GM12801 (cell line): ENCODE results near the gene ESD.

Experiments
- CTCF ChIP-seq: IDR thresholded peaks from one replicate; pipeline ENCODE4 v1.5.1; 2011; ENCODE audit warnings: control low read depth; ENCODE audit not compliant: insufficient read length; ENCODE audit errors: extremely low read depth

Gene ESD

DNA sequence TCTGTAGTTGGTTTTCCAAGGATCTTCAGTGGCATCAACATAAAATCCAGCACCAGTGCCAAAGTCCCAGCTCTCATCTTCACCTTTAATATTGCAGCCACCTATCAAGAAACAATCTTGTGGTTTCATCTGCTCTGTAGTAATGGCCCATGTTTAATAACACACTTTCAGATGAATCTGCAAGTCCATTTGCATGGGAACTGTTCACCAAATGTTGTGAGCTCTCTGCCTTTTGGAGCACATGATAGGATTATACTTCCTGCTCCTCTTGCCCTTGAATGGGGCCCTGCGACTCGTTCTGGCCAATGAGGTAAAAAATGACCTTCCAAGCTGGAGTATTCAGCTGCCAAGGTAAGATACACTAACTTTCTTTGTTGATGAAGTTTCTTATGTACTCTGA lies 14.3 kb downstream of the ESD start:
- no peak for TF ChIP-seq CTCF

DNA sequence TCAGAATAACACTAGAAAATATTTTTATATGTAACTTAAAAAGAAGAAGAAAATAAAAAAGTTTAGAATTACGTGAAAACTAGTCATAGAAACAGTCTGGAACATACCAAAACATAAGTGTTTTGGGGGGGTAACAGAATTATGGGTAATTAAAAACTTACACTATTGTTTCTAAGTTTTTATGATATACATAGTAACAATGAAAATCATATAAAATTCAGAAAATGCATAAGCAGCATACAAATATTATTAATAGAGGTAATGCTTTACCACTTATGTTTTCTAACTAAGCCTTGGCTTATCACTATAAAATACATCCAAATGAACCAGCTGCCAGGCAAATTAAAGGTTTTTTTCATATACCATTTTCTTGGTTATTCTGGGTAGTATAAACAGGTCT lies 14.9 kb downstream of the ESD start:
- no peak for TF ChIP-seq CTCF

DNA sequence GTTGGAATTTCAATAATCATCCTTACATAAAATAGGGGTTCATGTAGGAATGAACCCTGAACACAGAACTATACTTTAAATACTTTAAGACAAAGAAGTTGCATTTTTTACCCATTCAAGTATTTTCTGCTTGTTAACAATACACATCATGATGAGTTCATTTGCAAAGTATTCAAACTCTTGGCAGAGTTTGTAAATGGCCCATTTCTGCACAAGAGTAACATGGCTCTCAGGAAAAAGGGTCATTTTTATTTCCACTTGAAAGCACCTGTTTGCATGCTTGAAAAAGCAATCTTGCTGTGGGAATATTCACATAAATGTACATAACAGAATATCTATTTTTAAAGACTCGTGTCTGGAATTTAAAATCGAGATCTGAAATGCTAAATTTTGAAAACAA lies 18.1 kb downstream of the ESD start:
- TF ChIP-seq CTCF, result no peak

- TF ChIP-seq CTCF, result no peak
Measured at GRCh38 chr13:46778095-46778494, 18.9 kb downstream of the ESD start.

GRCh38 chr13:46775385-46776107 lies 21.4 kb downstream of the ESD start:
- no peak for TF ChIP-seq CTCF

DNA sequence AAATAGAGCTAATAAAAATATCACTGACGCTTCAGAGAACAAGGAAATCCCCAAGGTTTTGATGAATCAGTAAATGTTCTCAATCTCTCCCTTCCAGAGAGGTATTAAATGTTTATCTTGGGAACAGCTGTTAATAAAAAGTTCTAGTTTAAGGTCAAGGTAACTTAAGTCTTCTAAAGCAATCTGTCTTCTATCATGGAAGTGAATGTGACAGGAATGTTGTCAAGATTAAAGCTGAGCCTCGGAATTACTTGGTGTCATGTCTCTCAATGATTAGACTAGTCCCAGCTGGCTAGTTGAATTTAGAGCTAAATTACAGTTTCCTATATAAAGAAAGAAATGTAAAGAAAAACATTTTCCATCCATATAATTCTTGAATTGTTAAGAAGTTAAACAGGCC lies 23.4 kb downstream of the ESD start:
- TF ChIP-seq CTCF, result no peak

- no peak for TF ChIP-seq CTCF
Measured at GRCh38 chr13:46771693-46772092, 25.3 kb downstream of the ESD start.

GRCh38 chr13:46761866-46762265 lies 35.1 kb downstream of the ESD start:
- no peak for TF ChIP-seq CTCF
